ENCODE results near the gene CRYBB1.
"Not testable (repeated sequence)": the region's sequence is repeated elsewhere in the genome, so short reads cannot be mapped to it uniquely, and the experiment has no call there.

CRYBB1 gene

DNA sequence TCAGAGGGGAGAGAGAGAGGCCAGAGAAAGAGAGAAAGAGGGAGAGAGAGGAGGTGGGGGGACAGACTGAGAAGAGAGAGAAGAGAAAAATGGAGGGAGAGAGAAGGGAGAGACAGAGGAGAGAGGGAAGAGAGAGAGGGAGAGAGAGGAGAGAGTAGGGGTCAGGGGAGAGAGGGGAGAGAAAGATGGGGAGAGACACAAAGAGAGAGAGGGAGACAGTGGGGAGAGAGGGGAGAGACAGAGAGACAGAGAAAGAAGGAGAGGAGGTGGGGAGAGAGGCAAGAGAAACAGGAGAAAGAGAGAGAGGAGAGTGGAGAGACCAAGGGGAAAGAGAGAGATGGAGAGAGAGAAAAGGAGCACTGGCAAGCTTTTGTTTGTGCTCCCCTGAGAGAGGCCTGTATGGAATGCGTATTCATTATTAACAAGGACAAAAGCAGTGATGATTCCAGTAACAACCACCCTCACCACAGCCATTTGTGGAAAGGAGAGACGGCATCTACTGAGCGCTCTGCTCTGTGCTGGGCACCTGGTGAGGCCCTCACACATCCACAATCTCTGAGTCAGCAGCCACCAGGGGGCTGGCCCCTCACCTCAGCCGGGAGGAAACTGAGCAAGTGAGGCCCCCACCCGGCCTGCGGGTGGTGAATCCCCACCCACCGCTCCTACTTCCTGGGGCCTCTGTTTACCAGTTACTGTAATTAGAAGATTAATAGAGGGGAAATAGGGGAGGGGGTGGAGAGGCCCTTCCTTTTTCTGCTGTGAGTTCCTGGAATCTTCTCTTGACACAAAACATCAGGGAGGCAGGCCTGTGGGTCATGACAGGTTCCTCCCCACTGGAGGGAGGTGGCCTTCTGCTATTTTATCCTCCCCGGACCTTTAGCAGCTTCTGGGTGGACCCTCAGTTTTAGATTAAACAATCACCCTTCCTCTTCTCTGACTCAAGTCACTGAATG, 24.9 kb upstream of the CRYBB1 start:
- no peak for DNase-seq (ENCODE audit: low read depth, low spot score)
- no peak overlapping the region for H3K27ac ChIP-seq

DNA sequence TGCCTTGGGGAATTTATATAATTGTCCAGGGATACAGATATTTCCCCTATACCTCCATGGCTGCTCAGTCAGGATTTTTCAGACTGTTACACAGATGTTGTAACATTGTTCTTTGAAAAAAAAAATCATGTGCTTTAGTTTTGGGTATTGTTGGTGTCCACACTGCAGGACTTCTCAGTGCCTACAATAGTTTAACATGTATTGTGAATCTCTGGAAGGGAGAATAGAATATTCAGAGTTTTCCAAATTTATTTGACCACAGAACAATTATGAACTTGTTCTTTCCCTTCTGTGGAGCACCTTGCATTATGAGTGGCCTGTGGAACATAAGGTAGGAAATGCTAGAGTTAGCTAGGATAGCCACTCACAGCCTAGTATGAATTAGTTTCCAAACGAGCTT, 18.5 kb upstream of the CRYBB1 start:
- no peak overlapping the region for H3K27ac ChIP-seq
- DNase-seq (ENCODE audit: low read depth, low spot score) = no peak

DNA sequence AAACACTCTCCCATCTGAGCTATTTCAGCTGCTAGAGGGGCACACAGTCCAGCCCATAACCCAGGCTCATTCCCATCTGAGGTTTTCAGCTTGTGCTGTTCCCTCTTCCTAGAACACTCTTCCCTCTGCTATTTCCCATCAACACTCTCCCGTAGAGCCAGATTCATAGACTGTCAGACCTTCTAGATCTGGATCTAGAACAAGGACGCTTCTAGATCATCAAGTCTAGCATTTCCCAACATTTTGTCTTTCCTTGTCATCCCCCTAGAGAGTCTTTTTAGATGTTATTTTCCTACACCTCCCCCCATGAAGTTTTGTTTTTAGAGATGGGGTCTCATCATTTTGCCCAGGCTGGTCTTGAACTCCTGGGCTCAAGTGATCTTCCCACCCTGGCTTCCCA, 17.3 kb upstream of the CRYBB1 start:
- no peak for DNase-seq (ENCODE audit: low read depth, low spot score)
- no peak overlapping the region for H3K27ac ChIP-seq

DNA sequence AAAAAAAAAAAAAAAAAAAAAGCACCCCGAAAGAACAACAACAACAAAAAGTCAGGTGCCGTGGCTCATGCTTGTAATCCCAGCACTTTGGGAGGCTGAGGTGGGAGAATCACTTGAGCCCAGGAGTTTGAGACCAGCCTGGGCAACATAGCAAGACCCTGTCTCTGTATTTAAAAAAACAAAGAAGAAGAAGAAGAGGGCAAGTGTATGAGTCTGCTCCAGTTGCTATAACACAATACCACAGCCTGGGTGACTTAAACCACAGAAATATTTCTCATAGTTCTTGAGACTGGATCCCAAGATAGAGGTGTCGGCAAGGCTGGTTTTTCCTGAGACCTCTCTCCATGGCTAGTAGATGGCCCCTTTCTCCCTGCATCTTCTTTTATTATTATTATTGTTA, 16.4 kb upstream of the CRYBB1 start:
- DNase-seq (ENCODE audit: low read depth, low spot score) = no peak

DNA sequence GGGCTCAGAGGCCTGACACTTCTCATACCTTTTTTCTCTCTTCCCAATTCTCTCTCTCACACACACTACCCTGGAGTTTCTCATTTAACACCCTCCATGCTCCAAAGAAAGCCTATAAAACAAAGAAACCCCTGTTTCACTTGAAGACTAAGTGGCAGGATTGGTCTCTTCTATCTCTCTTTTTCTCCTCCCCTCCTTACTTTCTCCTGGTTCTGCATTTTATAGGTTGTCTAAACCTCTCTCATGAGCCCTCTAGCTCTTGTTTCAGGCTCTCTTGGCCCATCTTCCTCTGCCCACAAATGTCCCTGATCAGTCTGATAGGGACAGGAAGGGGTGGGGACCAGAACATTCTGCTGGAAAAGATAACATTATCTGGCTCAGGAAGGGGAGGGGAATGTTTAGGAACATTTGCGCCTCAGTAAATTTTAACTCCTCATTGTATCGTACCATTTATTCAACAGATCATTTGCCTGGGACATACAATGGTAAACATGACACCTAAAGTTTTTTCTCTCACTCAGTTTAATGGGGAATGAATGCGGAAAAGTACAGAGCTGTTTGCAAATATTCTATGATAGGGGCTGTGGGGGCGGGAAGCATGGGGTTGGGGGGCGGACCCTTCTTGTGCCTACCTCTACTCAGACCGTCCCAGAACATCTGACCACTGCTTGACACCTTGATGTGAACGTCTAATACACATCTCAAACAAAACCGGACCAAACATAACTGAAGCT, 14.8 kb upstream of the CRYBB1 start:
- H3K27ac ChIP-seq = no peak overlapping the region

More for the DNA sequence above, 16.4 kb upstream of the CRYBB1 start:
- no peak overlapping the region for H3K27ac ChIP-seq

DNA sequence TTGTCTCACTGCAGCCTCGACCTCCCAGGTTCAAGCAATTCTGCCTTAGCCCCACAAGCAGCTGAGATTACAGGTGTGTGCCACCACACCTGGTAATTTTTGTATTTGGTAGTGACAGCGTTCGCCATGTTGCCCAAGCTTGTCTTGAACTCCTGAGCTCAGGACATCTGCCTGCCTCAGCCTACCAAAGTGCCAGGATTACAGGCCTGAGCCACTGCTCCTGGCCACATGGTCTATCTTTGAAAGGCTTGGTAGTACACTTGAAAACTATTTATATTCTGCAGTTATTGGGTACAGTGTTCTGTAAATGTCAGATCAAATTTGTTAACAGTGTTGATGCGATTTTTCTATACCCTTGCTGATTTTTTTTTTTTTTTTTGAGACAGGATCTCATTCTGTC, 13.5 kb upstream of the CRYBB1 start:
- DNase-seq (ENCODE audit: low read depth, low spot score) = no peak
- no peak overlapping the region for H3K27ac ChIP-seq

More for the DNA sequence above, 14.8 kb upstream of the CRYBB1 start:
- DNase-seq (ENCODE audit: low read depth, low spot score) = no peak

DNA sequence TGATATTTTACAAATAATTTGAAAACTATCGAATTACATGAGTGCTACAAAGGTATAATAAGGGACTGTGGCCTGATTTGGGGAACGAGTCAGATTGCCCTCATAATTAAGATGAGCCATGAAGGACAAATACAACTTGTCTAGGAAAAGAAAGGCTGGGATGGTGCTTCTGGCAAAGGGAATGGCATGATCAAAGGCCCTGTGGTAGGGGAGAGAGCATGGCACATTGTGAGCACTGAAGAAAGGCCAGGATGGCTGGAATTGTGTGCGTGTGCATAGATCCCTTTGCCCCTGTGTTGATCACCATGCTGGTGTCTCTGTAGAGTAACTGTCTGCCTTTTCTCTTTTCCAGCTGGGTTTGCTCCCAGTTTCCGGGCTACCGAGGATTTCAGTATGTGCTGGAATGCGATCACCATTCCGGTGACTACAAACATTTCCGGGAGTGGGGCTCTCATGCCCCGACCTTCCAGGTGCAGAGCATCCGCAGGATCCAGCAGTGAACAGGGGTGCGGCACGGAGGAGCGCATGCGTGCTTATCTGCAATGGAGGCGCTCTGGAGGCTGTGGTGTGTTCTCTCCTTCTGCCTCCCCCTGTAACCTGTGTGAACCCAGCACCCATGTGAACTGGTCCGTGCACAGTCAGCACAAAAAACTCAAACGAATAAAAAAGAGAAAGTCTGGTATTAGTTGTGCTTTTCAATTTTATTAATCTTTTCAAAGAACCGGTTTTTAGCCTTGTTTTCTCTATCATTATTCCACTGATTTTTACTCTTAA, 12.3 kb upstream of the CRYBB1 start:
- no peak for DNase-seq (ENCODE audit: low read depth, low spot score)
- H3K27ac ChIP-seq = no peak overlapping the region

DNA sequence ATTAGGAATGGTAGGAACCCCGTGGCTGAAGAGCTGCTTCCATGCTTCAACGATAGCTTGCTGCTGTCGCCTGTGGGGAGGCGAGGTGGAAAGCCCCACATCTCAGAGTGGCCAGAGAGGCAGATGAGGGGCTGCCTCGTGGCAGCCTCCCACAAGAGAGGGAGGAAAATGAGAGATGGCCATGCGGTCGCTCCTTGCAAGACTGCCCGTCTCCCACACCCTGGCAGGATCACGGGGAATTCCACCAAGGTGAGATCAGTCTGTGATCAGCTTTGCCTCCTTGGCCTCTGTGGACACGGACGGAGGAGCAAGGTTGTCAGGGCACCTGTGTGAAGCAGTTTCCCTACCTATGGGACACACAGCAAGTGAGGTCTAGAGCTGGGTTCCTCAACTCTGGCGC, 7.0 kb upstream of the CRYBB1 start:
- no peak overlapping the region for H3K27ac ChIP-seq
- no peak for DNase-seq (ENCODE audit: low read depth, low spot score)

DNA sequence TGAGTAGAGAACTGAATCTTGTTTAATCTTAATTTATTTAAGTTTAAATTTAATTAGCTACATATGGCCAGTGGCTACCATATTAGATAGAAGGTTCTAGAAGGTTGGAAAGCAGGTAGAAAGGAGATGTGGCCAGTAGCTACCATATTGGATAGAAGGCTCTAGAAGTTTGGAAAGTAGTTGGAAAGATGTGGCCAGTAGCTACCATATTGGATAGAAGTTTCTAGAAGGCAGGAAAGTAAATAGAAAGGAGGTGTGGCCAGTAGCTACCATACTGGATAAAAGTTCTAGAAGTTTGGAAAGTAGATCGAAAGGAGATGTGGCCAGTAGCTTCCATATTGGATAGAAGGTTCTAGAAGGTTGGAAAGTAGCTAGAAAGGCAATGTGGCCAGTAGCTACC, 6.2 kb upstream of the CRYBB1 start:
- no peak overlapping the region for H3K27ac ChIP-seq
- DNase-seq (ENCODE audit: low read depth, low spot score) = no peak

DNA sequence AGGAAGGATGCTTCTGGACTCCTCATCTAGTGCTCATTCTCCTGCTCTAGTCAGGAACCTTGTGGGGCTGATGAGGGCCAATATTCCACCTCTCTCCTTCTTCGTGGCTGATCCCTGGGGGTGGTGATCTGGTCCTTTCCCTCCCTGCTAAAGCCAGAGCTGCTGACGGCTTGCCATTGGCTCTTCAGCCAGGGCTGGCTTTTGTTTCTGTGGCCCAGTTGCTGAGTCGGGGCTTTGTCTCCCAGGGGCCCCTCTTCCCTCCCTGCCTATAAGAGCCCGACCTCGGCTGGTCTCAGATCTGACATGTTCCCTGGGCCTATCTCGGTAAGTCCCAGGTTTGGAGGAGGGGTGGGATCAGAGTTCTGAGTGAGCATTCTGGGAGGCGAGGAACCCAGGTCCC, 3.8 kb upstream of the CRYBB1 start, which contains the start of gene CRYBA4:
CRYBA4 (plus strand) TSS at position 301 of the 400 bp plus-strand sequence. CDS start 634 bp downstream, outside the sequence.
- H3K27ac ChIP-seq = no peak within 1 kb of the TSS
- no peak for DNase-seq (ENCODE audit: low read depth, low spot score)

DNA sequence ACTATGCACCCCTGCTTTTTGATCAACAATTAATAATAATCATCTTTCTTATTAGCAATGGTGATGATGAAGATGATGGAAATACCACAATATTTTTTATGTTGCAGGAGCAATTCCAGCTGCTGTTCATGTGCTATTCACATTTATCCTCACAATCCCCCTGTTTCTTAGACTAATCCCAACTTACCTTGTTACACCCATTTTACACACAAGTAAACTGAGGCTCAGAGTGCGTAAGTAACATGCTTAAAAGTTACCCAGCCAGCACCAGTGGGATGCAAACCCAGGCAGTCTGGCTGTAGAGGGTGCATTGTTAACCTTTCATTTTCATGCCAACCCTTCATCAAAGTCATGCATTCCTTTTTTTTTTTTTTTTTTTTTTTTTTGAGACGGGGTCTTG, 2.4 kb upstream of the CRYBB1 start:
- H3K27ac ChIP-seq = no peak overlapping the region
- DNase-seq (ENCODE audit: low read depth, low spot score) = no peak

DNA sequence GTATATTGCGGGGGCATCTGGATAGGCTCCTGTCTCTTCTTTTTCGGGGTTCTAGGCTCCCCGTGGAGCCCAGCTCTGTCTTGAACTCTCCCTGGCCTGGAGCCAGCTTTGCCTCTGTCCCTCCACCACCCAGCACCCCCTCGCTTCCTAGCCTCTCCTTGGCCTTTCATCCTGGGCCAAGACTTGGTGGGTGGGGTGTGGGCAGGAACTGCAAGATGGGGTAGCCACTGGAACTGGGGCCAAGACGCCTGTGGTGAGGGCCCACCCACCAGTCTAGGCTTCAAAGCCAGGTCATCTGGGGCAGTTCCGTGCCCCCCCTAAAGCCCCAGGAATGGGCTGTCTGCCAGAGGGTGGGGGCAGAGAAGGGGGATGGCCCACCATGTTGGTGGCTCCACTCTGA, 1.7 kb upstream of the CRYBB1 start:
- no peak overlapping the region for H3K27ac ChIP-seq
- DNase-seq (ENCODE audit: low read depth, low spot score) = no peak

DNA sequence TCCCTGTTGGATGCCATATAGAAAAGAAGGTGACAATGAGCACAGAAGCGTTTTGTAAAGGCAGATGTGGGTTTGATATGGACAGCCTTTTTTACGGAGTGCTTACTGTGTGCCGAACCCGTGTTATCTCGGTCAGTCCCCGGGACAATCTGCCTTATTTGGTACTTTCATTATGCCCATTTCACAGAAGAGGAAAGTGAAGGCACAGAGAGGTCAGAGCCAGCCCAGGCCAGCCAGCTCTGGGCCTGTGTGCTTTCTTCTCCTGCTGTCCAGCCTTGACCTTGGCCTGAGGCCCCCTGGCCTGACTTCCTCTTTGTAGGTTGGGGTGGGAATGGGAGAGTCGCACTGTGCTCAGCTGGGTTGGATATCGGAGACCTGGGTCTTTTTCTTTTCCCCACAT, 628 bp upstream of the CRYBB1 start:
- no peak overlapping the region for H3K27ac ChIP-seq
- no peak for DNase-seq (ENCODE audit: low read depth, low spot score)

DNA sequence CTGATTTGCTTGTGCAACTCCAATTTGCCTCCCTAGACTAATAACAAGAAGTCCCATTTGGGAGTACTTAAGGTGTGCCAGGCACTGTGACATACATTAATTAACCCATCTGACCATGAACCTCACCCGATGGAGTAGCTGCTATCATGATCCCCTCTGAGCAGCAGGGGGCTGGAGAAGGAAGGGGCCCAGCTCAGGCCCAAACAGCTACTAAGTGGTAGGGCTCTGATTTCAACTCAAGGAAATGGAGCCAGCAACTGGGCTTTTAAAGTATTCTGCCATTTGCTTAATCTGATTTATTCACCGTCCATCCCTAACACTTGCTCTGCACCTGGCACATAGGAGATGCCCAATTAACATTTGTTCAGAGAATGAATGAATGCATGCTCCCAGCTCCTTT, 1.2 kb downstream of the CRYBB1 start:
- H3K27ac ChIP-seq = no peak overlapping the region
- no peak for DNase-seq (ENCODE audit: low read depth, low spot score)

DNA sequence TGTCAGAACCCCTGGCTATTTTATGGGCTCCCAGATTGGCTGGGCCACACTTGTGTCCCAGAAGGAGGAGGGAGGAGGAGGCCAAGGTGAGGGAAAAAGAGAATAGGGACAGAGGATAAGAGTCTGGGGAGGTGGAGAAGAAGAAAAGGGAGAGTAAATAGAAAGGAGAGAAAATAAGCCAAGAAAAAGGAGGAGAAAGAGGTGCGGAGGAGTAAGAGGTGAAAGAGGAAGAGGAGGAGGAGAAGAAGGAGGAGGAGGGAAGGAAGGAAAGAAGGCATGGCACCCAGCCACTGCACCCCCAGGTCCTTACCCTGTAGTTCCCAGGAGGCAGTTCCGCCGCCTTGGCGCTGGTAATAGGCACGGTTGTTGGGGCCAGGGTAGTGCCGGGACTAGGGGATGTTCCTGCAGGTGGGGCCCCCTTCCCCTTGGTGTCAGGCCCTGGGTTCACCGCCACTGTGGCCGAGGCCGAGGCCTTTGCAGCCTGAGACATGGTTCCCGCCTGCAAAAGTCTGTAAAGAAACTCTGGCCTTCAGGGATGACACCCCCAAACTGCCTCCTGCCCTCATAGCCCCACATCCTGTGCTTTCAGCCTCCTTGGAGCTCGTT, 1.9 kb downstream of the CRYBB1 start:
- no peak for DNase-seq (ENCODE audit: low read depth, low spot score)
- H3K27ac ChIP-seq = no peak overlapping the region

DNA sequence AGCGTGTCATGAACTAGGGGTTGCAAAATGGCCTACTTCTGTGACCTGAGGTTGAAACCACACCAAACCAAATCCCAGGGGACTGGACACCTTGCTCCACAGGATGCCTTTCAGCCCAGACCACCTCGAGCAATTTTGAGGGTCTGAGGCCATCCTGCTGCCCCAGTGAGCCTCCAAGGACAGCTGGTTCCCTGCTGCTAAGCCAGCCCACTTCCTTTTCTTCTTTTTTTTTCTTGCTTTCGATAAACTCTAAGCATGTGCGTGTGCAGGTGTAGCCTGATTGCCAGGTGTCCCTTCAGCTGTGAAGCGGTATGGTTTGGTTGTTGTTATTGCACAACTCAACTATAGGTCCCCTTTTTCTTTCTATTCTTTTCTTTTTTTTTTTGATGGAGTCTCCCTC, 2.7 kb downstream of the CRYBB1 start:
- no peak overlapping the region for H3K27ac ChIP-seq
- DNase-seq (ENCODE audit: low read depth, low spot score) = no peak

DNA sequence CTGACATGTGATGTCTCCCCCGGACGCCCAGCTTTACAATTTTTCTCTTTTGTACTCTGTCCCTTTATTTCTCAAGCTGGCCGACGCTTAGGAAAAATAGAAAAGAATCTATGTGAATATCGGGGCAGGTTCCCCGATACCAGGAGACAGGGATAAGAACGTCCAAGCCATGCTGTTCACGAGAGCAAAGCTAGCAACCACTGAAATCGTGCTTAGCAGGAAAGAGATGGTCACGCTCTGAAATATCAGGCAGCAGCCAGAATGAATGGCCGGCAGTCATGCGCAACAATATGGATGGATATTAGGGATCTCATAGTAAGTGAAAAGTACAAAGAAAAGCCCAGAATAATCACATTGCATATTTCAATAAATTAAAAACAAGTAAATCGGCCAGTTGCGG, 3.5 kb downstream of the CRYBB1 start:
- DNase-seq (ENCODE audit: low read depth, low spot score) = no peak
- H3K27ac ChIP-seq = no peak overlapping the region

DNA sequence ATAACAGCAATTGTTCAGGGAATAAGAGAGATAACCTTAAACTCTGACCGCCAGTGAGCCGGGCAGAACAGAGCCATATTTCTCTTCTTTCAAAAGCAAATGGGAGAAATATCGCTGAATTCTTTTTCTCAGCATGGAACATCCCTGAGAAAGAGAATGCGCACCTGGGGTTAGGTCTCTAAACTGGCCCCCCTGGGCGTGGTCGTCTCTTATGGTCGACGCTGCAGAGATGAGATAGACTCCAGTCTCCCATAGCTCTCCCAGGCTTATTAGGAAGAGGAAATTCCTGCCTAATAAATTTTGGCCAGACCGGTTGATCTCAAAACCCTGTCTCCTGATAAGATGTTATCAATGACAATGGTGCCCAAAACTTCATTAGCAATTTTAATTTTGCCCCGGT, 4.1 kb downstream of the CRYBB1 start:
- H3K27ac ChIP-seq; DNase-seq (ENCODE audit: low read depth, low spot score): not testable (repeated sequence)

DNA sequence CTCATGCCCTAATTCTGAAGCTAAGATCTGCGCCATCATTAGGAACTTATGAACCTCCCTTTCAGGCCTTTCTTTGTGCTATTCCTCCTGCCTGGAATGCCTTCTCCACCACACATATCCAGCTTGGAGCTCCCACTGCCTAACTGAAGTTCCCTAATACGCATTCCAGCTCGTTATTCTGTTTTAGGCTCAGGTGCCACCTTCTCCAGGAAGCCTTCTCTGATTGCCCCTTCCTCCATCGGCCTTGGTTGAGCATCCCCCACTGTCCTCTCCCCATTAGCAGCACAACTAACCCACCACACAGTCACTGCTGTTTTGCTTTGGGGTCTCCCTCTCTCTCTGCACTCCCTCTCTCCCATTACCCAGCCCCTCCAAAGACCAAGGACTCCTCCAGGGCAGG, 5.2 kb downstream of the CRYBB1 start:
- no peak for DNase-seq (ENCODE audit: low read depth, low spot score)
- no peak overlapping the region for H3K27ac ChIP-seq

DNA sequence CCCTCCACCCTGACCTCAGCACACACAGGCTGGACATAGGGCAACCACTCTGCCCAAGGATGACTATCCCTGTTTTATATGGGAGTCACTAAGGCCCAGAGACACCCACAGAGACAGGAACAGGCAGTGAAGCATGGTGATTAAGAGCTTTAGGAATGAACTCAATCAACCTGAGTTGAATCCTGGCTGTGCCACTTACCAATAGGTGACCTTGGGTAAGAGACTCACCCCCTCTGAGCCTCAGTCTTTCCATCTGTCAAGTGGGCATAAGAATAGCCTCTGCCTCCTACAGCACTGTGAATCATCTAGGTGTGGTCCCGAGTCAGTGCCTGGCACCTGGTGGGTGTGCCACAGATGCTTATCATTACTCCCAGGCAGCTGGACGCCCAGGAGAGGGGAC, 6.8 kb downstream of the CRYBB1 start:
- H3K27ac ChIP-seq = no peak overlapping the region
- no peak for DNase-seq (ENCODE audit: low read depth, low spot score)
